Lung (tissue), 12 donors: ENCODE measurements around the gene SIAH3. TPM values are rescaled to one million over a fixed set of nuclear protein-coding genes. Genes with fewer than 3 reads are reported as not detected.

Experiments
- ATAC-seq: fragments of 200-7000 bp; cut with Tn5 transposase; one replicate; pipeline ENCODE4 v1.9.1; 2020; ENCODE audit warnings: moderate number of reproducible peaks; ENCODE audit not compliant: insufficient read depth, low FRiP score
- DNase-seq, 3 donors: peaks; one replicate each; pipeline ENCODE4 v3.0.0-alpha.2; 2013 to 2017
- H3K27ac ChIP-seq, 2 donors: one replicate each; pipeline ENCODE4 v1.5.1; 2013; ENCODE audit warnings: mild to moderate bottlenecking in 2 of 2, moderate library complexity in 2 of 2, control low read depth in 1 of 2, inconsistent platforms in 1 of 2, low read depth in 1 of 2, low read length in 1 of 2
- H3K27me3 ChIP-seq, 3 donors: one replicate each; pipeline ENCODE4 v1.5.1; 2013; ENCODE audit warnings: low read length in 2 of 3; ENCODE audit not compliant: control insufficient read depth in 3 of 3, insufficient read depth in 3 of 3
- H3K36me3 ChIP-seq, 4 donors: one replicate each; pipeline ENCODE4 v1.5.1; 2013; ENCODE audit warnings: low read length in 4 of 4, mild to moderate bottlenecking in 1 of 4, moderate library complexity in 1 of 4; ENCODE audit not compliant: control insufficient read depth in 4 of 4, insufficient read depth in 4 of 4
- H3K4me1 ChIP-seq, 5 donors: one replicate each; pipeline ENCODE4 v1.5.1; 2013; ENCODE audit warnings: low read length in 5 of 5, mild to moderate bottlenecking in 2 of 5, moderate library complexity in 1 of 5; ENCODE audit not compliant: control insufficient read depth in 5 of 5, insufficient read depth in 5 of 5
- H3K4me3 ChIP-seq: one replicate; pipeline ENCODE4 v1.5.1; 2013; ENCODE audit warnings: mild to moderate bottlenecking, control low read depth, moderate library complexity
- H3K9ac ChIP-seq, 2 donors: one replicate each; pipeline ENCODE4 v1.5.1; 2013; ENCODE audit warnings: low read length in 2 of 2, control low read depth in 1 of 2; ENCODE audit not compliant: insufficient read depth in 1 of 2
- H3K9me3 ChIP-seq, 4 donors: one replicate each; pipeline ENCODE4 v1.5.1; 2013; ENCODE audit warnings: low read length in 3 of 4, mild to moderate bottlenecking in 1 of 4, moderate library complexity in 1 of 4; ENCODE audit not compliant: control insufficient read depth in 4 of 4, insufficient read depth in 3 of 4
- WGBS, 2 donors: extraction: QIAGEN DNeasy Blood & Tissue Kit; methylation state at CpG; one replicate each; pipeline ENCODE4 v1.1.7; 2013; 5-methylcytosine and 5-hydroxymethylcytosine counted together
- polyA plus RNA-seq, 2 donors: library from polyadenylated mRNA; stranded (reverse); fragments of 200-250 nt; gene quantifications; one replicate each; pipeline ENCODE4 v1.2.1, GENCODE V29; 2013
- total RNA-seq, 2 donors: library from RNA; depleted of rRNA in 1 of 2; stranded (reverse); fragments of >200 nt in 1 of 2; gene quantifications; one replicate each; pipeline ENCODE4 v1.2.1, GENCODE V29; 2014 to 2021
- TF ChIP-seq, protein P1 (sequence below): IDR thresholded peaks from 2 replicates; pipeline ENCODE4 v1.5.1; 2012; ENCODE audit warnings: mild to moderate bottlenecking; ENCODE audit errors: control extremely low read depth, extremely low read depth
- donor health status: control.
- donor health status: control.
- donor health status: Bipolar disorder and iron deficiency.
- donor health status: healthy.
- donor health status: DM: yes; HTN: yes; CAD: no.

Gene SIAH3
- total and polyA plus RNA-seq, 4 donors, result 0.03 to 0.31 (median 0.05) TPM

DNA sequence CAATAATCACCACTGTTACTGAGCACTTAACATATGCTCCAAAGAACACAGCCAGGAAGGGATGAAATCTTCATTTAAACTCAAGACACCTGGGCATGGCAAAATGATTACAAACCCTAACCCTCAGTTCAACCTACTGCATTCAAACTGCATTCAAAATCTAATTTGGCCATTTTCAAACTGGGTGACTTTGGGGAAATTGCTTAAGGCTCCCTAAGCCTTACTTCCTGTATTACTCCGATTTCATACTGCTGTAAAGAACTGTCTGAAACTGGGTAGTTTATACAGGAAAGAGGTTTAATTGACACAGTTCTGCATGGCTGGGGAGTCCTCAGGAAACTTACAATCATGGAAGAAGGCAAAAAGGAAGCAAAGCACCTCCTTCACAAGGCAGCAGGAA is 99.0 kb downstream of the SIAH3 start:
- peaks cover 0 to 7% (median 0%) of the 10 kb centered on the region in 5 donors for H3K4me1 ChIP-seq
- H3K9me3 ChIP-seq, result peaks cover 0 to under 1% (median 0%) of the 10 kb centered on the region in 4 donors
- ATAC-seq (no peak), DNase-seq (no peak)
- no peak overlapping the region for H3K4me3 ChIP-seq
- WGBS, 2 donors, result 30 to 63% methylated on average over 1 of the region's 1 CpG
- no peak overlapping the region for H3K9ac ChIP-seq
- peaks cover 0 to 3% (median 0%) of the 10 kb centered on the region in 3 donors for H3K27me3 ChIP-seq
- TF ChIP-seq, protein P1, sequence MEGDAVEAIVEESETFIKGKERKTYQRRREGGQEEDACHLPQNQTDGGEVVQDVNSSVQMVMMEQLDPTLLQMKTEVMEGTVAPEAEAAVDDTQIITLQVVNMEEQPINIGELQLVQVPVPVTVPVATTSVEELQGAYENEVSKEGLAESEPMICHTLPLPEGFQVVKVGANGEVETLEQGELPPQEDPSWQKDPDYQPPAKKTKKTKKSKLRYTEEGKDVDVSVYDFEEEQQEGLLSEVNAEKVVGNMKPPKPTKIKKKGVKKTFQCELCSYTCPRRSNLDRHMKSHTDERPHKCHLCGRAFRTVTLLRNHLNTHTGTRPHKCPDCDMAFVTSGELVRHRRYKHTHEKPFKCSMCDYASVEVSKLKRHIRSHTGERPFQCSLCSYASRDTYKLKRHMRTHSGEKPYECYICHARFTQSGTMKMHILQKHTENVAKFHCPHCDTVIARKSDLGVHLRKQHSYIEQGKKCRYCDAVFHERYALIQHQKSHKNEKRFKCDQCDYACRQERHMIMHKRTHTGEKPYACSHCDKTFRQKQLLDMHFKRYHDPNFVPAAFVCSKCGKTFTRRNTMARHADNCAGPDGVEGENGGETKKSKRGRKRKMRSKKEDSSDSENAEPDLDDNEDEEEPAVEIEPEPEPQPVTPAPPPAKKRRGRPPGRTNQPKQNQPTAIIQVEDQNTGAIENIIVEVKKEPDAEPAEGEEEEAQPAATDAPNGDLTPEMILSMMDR, result no peak
- no peaks in the 10 kb centered on the region for H3K36me3 ChIP-seq
- H3K27ac ChIP-seq, result no peak overlapping the region

DNA sequence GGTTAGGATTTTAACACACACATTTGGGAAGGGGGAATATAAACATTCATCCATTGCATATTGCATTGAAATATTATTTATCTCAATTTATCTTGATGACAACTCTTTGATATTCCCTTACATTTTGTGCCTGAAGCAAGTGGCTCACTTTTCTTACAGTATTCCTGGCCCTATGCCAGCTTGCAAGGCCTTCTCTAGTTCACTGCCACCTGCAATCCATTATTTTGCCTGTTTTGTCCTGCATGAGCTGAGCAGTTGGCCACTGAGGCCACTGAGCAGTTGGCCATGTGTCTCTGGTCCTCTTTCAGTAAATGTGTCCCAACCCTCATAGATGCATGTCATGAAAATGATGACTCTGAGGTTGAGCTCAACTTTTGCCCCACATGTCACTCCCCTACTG is 99.7 kb downstream of the SIAH3 start:
- Histone ChIP-seq H3K4me1 (peaks cover 0 to 7% (median 0%) of the 10 kb centered on the region in 5 donors), H3K27ac (no peak overlapping the region), H3K27me3 (peaks cover 0 to 3% (median 0%) of the 10 kb centered on the region in 3 donors), H3K4me3 (no peak overlapping the region), H3K9me3 (no peaks in the 10 kb centered on the region), H3K9ac (no peak overlapping the region), H3K36me3 (no peaks in the 10 kb centered on the region)
- DNase-seq (no peak), ATAC-seq (no peak)
- TF ChIP-seq, protein P1, result no peak

DNA sequence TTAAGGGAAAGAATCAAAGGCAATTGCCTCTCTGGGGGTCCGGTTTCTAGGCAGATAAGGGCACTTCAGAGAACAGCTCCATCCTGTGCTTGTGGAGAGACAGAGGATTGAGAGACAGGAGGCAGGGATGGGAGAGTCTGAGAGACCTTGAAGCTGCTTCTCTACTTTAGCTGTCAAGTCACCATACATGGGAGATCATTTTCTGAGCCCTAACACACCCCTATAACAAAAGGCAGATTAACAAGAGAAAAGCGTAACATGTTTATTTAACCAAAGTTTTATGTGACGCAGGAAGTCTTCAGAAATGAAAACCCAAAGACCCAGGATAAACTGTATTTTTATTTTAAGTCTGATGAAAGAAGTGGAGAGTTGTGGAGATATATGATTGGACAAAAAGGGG is 101.0 kb downstream of the SIAH3 start:
- Histone ChIP-seq H3K4me3 (no peak overlapping the region), H3K9ac (no peak overlapping the region), H3K36me3 (no peaks in the 10 kb centered on the region), H3K27me3 (peaks cover 0 to 3% (median 0%) of the 10 kb centered on the region in 3 donors), H3K4me1 (peaks cover 0 to 7% (median 0%) of the 10 kb centered on the region in 5 donors), H3K9me3 (no peaks in the 10 kb centered on the region), H3K27ac (no peak overlapping the region)
- TF ChIP-seq, protein P1, result no peak
- DNase-seq (no peak), ATAC-seq (no peak)
- WGBS, 2 donors, result 88% methylated on average over 3 of the region's 3 CpGs
